ENCODE measurements around the gene PPIF.

The PPIF gene

DNA sequence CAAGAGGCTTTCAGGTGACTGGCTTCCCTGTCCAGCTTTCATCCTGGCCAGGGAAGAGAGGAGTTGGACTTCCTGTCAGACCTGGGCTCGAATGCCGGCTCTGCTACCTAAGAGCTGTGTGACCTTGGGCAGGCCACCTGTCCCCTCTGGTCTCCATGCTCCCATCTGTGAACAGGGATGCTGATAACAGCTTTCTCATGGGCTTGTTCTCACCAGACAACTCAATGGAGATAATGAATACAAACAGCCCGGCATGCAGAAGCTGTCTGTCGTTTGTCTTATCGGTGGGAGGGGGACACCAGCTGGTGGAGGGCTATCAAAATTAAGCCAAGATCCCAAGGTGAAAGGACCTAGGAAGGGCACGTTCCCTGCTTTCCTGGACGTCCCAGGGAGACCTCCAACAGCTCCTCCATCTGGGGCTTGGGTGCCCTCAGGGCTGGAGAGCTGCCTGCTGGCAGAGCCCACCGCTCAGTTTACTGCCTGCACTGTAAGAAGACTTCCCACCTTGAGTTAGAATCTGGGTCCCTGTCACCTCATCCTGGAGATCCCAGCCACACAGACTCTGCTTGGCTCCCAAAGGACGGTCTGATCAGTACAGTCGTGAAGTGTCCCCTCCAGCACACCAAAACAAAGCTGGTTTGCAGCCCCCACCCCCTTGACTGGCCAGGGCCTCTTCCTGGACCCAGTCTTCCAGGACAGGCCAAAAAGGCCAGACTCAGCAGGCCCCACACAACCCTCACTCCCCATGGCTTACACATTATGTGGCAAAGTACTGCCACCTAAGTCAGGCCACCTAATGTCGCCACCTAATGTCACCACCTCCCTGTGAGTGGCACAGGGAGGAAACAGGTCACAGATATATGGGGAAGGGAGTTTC is 40.9 kb downstream of the PPIF start:
- Histone ChIP-seq H3K27me3 (ENCODE audit: control insufficient read depth, insufficient read depth, low read length) (no peaks in the 10 kb centered on the region), H3K4me1 (ENCODE audit: control insufficient read depth, low read depth, low read length) (no peaks in the 10 kb centered on the region), H3K9ac (ENCODE audit: low read length) (no peak overlapping the region)

DNA sequence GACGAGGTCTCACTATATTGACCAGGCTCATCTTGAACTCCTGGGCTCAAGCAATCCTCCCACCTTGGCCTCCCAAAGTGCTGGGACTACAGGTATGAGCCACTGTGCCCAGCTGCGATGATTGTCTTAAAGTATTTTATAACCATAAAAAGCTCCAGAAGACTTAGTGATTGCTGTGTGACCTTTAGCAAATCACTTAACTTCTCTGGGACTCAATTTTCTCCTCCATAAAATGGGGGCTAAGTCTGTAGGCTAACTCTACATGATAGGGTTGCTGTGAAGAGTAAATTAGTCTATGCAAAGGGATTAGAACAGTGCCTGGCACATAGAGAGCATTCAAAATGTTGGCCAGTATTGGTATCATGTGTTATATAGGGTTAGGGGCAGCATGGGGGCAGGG is 42.8 kb downstream of the PPIF start:
- Histone ChIP-seq H3K27ac (ENCODE audit: low read length) (no peak overlapping the region), H3K36me3 (ENCODE audit: control insufficient read depth, low read depth, low read length) (no peaks in the 10 kb centered on the region), H3K4me3 (ENCODE audit: low read length) (no peak overlapping the region), H3K4me1 (ENCODE audit: control insufficient read depth, low read depth, low read length) (no peaks in the 10 kb centered on the region), H3K27me3 (ENCODE audit: control insufficient read depth, insufficient read depth, low read length) (no peaks in the 10 kb centered on the region), H3K9me3 (ENCODE audit: control insufficient read depth, low read depth, low read length) (no peaks in the 10 kb centered on the region), H3K9ac (ENCODE audit: low read length) (no peak overlapping the region)

More for the DNA sequence above, 40.9 kb downstream of the PPIF start:
- H3K27ac ChIP-seq (ENCODE audit: low read length) = no peak overlapping the region
- no peak overlapping the region for H3K4me3 ChIP-seq (ENCODE audit: low read length)
- H3K36me3 ChIP-seq (ENCODE audit: control insufficient read depth, low read depth, low read length) = no peaks in the 10 kb centered on the region
- no peaks in the 10 kb centered on the region for H3K9me3 ChIP-seq (ENCODE audit: control insufficient read depth, low read depth, low read length)

DNA sequence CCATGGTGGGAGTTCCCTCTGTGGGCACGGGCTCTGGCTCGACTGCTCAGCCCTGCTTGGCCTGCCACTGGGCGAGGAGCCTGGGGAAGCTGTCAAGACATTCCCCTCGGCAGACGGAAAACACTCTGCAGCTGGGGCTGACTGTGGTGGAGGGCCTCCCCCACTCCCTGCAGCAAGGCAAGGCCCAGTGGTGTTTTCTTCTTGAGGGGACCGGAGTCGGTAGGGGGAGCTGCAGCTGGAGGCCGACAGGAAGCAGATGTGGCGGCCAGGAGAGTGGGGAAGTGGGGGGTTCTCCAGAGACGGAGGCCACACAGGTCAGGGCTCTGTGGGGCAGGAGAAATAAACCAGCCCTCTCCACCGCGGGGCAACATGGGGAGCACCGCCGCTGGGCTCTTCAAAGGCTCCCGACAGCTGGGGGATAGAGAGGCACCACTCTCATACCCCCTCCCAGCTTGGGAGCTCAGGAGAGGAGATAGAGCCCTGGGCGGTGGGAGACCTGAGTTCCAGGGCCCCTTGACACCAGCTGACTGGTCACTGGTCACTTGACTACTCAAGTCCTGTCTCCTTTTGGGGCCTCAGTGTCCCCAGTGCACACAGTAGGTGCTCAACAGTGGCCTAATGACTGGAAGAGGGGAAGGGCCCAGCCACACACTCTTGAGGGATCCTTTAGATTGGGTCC is 43.4 kb downstream of the PPIF start:
- H3K9me3 ChIP-seq (ENCODE audit: control insufficient read depth, low read depth, low read length) = no peaks in the 10 kb centered on the region
- no peaks in the 10 kb centered on the region for H3K27me3 ChIP-seq (ENCODE audit: control insufficient read depth, insufficient read depth, low read length)
- H3K4me3 ChIP-seq (ENCODE audit: low read length) = no peak overlapping the region
- no peak overlapping the region for H3K27ac ChIP-seq (ENCODE audit: low read length)
- no peak overlapping the region for H3K9ac ChIP-seq (ENCODE audit: low read length)
- H3K4me1 ChIP-seq (ENCODE audit: control insufficient read depth, low read depth, low read length) = no peaks in the 10 kb centered on the region
- H3K36me3 ChIP-seq (ENCODE audit: control insufficient read depth, low read depth, low read length) = no peaks in the 10 kb centered on the region

DNA sequence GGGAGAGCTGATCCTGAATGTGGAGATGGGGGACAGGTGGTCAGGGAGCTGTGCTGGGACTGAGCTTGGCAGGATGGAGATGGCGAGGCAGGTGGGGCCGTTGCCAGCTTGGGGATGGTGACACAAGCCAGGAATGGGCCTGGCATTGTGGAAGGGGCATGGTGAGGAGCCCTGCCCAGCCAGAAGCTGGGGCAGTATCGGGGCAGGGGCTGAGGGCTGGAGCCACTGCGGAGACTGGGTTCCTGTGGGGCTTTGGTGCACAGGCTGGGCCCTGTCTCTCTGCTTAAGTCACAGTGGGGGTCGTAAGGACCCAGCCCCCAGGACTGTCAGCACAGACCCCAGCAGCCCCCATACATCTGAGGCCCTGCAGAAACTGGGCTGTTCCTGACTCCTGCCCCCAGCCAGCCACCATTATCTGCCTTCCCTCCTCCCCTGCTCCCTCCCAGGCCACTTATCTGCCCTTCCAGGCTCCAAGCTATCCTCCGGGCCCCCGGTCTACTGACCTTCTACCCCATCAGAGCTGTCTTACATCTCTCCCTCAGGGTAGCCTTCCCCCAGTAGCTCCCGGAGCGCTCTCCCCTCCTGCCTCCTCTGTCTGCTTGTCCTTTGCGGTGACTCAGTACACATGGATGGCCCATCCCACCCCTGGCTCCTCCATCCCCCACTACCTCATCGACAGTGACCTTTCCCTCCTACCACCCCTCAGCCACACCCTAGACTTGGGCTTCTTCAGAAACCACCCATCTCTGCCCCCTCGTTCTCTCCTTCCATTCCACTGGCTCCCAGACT is 44.2 kb downstream of the PPIF start:
- Histone ChIP-seq H3K9me3 (ENCODE audit: control insufficient read depth, low read depth, low read length) (no peaks in the 10 kb centered on the region), H3K9ac (ENCODE audit: low read length) (no peak overlapping the region), H3K4me1 (ENCODE audit: control insufficient read depth, low read depth, low read length) (no peaks in the 10 kb centered on the region), H3K27me3 (ENCODE audit: control insufficient read depth, insufficient read depth, low read length) (no peaks in the 10 kb centered on the region), H3K27ac (ENCODE audit: low read length) (no peak overlapping the region), H3K4me3 (ENCODE audit: low read length) (no peak overlapping the region), H3K36me3 (ENCODE audit: control insufficient read depth, low read depth, low read length) (no peaks in the 10 kb centered on the region)

GRCh38 chr10:79392020-79392398 is 44.7 kb downstream of the PPIF start:
- no peaks in the 10 kb centered on the region for H3K27me3 ChIP-seq (ENCODE audit: control insufficient read depth, insufficient read depth, low read length)
- H3K4me3 ChIP-seq (ENCODE audit: low read length) = no peak overlapping the region
- no peaks in the 10 kb centered on the region for H3K36me3 ChIP-seq (ENCODE audit: control insufficient read depth, low read depth, low read length)
- H3K9me3 ChIP-seq (ENCODE audit: control insufficient read depth, low read depth, low read length) = no peaks in the 10 kb centered on the region
- no peak overlapping the region for H3K27ac ChIP-seq (ENCODE audit: low read length)
- no peaks in the 10 kb centered on the region for H3K4me1 ChIP-seq (ENCODE audit: control insufficient read depth, low read depth, low read length)
- H3K9ac ChIP-seq (ENCODE audit: low read length) = no peak overlapping the region

- Histone ChIP-seq H3K27ac (ENCODE audit: low read length) (no peak overlapping the region), H3K27me3 (ENCODE audit: control insufficient read depth, insufficient read depth, low read length) (no peaks in the 10 kb centered on the region), H3K9ac (ENCODE audit: low read length) (no peak overlapping the region), H3K4me3 (ENCODE audit: low read length) (no peak overlapping the region), H3K9me3 (ENCODE audit: control insufficient read depth, low read depth, low read length) (no peaks in the 10 kb centered on the region), H3K36me3 (ENCODE audit: control insufficient read depth, low read depth, low read length) (no peaks in the 10 kb centered on the region), H3K4me1 (ENCODE audit: control insufficient read depth, low read depth, low read length) (no peaks in the 10 kb centered on the region)
Measured at GRCh38 chr10:79392506-79393176, 45.4 kb downstream of the PPIF start.

DNA sequence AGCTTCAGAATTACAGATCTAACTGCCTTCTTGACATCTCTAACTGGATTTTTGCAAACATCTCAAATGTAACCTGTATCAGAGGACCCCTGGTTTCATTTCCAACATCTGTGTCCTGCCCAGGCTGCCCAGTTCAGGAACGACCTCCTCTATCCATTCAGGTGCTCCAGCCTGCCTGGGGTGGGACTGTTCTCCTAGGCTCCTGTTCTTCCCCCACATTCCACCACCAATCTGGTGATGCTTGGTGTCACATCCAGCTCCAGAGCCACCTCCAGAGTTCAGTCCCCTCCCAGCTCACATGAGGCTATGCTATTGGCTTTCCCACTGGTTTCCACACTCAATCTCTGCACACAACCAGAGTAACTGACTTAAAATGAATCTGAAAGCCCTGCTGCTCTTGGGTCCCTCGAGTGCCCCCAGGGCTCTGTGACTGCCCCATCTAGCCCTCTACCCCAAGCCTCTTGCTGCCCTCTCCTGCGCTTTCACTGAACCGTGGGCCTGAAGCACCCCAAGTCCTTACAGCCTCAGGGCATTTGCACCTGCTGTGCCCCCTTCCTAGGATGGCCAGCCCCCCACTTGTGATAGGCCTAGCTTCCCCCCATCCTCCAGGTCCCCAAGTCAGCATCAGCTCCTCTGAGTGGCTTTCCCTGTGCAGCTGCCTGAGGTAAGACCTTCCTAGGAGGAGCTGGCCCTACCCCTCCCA is 46.1 kb downstream of the PPIF start:
- Histone ChIP-seq H3K9ac (ENCODE audit: low read length) (no peak overlapping the region), H3K27ac (ENCODE audit: low read length) (no peak overlapping the region), H3K4me3 (ENCODE audit: low read length) (no peak overlapping the region), H3K9me3 (ENCODE audit: control insufficient read depth, low read depth, low read length) (no peaks in the 10 kb centered on the region), H3K4me1 (ENCODE audit: control insufficient read depth, low read depth, low read length) (no peaks in the 10 kb centered on the region), H3K36me3 (ENCODE audit: control insufficient read depth, low read depth, low read length) (no peaks in the 10 kb centered on the region), H3K27me3 (ENCODE audit: control insufficient read depth, insufficient read depth, low read length) (no peaks in the 10 kb centered on the region)

- Histone ChIP-seq H3K27ac (ENCODE audit: low read length) (no peak overlapping the region), H3K9ac (ENCODE audit: low read length) (no peak overlapping the region), H3K4me1 (ENCODE audit: control insufficient read depth, low read depth, low read length) (peaks cover 5% of the 10 kb centered on the region), H3K9me3 (ENCODE audit: control insufficient read depth, low read depth, low read length) (no peaks in the 10 kb centered on the region), H3K36me3 (ENCODE audit: control insufficient read depth, low read depth, low read length) (no peaks in the 10 kb centered on the region), H3K27me3 (ENCODE audit: control insufficient read depth, insufficient read depth, low read length) (no peaks in the 10 kb centered on the region), H3K4me3 (ENCODE audit: low read length) (no peak overlapping the region)
Measured at GRCh38 chr10:79393924-79394610, 46.8 kb downstream of the PPIF start.

DNA sequence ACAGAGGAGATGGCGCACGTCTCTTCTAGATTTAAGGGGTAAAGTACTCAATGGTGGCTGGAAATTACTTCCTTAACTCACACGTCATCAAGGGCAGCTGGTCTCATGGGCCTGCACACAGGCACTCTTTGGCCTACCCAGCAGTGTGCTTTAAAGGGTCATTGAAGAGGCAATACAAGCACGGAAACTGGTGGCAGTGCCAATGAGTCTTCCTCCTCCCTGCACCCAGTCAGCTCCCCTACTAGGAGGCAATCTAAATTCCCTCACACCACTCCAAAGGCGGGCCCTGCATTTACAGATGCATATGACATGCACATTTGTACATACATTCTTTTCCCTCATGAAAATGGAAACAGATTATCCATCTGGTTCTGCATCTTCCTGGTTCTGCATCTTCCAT is 47.4 kb downstream of the PPIF start:
- H3K36me3 ChIP-seq (ENCODE audit: control insufficient read depth, low read depth, low read length) = no peaks in the 10 kb centered on the region
- H3K4me1 ChIP-seq (ENCODE audit: control insufficient read depth, low read depth, low read length) = peaks cover 11% of the 10 kb centered on the region
- no peak overlapping the region for H3K9ac ChIP-seq (ENCODE audit: low read length)
- H3K27me3 ChIP-seq (ENCODE audit: control insufficient read depth, insufficient read depth, low read length) = no peaks in the 10 kb centered on the region
- no peak overlapping the region for H3K27ac ChIP-seq (ENCODE audit: low read length)
- H3K9me3 ChIP-seq (ENCODE audit: control insufficient read depth, low read depth, low read length) = no peaks in the 10 kb centered on the region
- no peak overlapping the region for H3K4me3 ChIP-seq (ENCODE audit: low read length)

- Histone ChIP-seq H3K9ac (ENCODE audit: low read length) (no peak overlapping the region), H3K27ac (ENCODE audit: low read length) (no peak overlapping the region), H3K9me3 (ENCODE audit: control insufficient read depth, low read depth, low read length) (no peaks in the 10 kb centered on the region), H3K36me3 (ENCODE audit: control insufficient read depth, low read depth, low read length) (no peaks in the 10 kb centered on the region), H3K4me1 (ENCODE audit: control insufficient read depth, low read depth, low read length) (peaks cover 18% of the 10 kb centered on the region), H3K27me3 (ENCODE audit: control insufficient read depth, insufficient read depth, low read length) (no peaks in the 10 kb centered on the region), H3K4me3 (ENCODE audit: low read length) (no peak overlapping the region)
Measured at GRCh38 chr10:79396520-79396919, 49.3 kb downstream of the PPIF start.
